NB4 (cell line): ENCODE results near the gene HORMAD1.
"Not testable (repeated sequence)": the region's sequence is repeated elsewhere in the genome, so short reads cannot be mapped to it uniquely, and the experiment has no call there.

ENCODE experiments used
- DNase-seq: peaks from one replicate; pipeline ENCODE4 v3.0.0; 2010; ENCODE audit warnings: low read depth
- H3K4me3 ChIP-seq: one replicate; pipeline ENCODE4 v1.5.1; 2011; ENCODE audit warnings: mild to moderate bottlenecking, low read depth, low read length, moderate library complexity
- CTCF ChIP-seq: IDR thresholded peaks from one replicate; pipeline ENCODE4 v1.5.1; 2012; ENCODE audit warnings: low read depth, low read length
- MAX ChIP-seq: IDR thresholded peaks from 2 replicates; pipeline ENCODE4 v1.6.1; 2011; ENCODE audit warnings: low read depth, low read length
- MYC ChIP-seq: IDR thresholded peaks from 2 replicates; pipeline ENCODE4 v1.6.1; 2011; ENCODE audit warnings: low read depth, low read length
- POLR2A ChIP-seq: IDR thresholded peaks from 2 replicates; pipeline ENCODE4 v1.6.1; 2011; ENCODE audit warnings: mild to moderate bottlenecking; ENCODE audit not compliant: insufficient read length; ENCODE audit errors: extremely low read depth

The HORMAD1 gene

GRCh38 chr1:150720703-150721102 is at the start of gene HORMAD1:
HORMAD1 (minus strand) TSS chr1:150720895; CDS start chr1:150719505, 1,390 bp downstream.
- TF ChIP-seq CTCF: no peak
- no peak for TF ChIP-seq MAX
- TF ChIP-seq MYC: no peak
- no peak for TF ChIP-seq POLR2A
- DNase-seq: no peak
- no peak within 1 kb of the TSS for H3K4me3 ChIP-seq

- not testable (repeated sequence) for DNase-seq, H3K4me3 ChIP-seq
These were observed 47.0 kb upstream of the HORMAD1 start for GRCh38 chr1:150767704-150768103.

- not testable (repeated sequence) for DNase-seq
- peak overlapping the region; percentile 87 for H3K4me3 ChIP-seq
These were observed 45.2 kb upstream of the HORMAD1 start for GRCh38 chr1:150765977-150766301.

GRCh38 chr1:150765296-150765976 is 44.7 kb upstream of the HORMAD1 start, which contains the start of gene CTSS:
CTSS (minus strand) TSS chr1:150765778; CDS start chr1:150764763, 1,015 bp downstream.
- TF ChIP-seq POLR2A (no peak), MYC (no peak), CTCF (no peak)
- peak; percentile 86 for DNase-seq
- H3K4me3 ChIP-seq: peak within 1 kb of the TSS; percentile 87

- TF ChIP-seq POLR2A: no peak
- 0 out of 2 replicates have a peak, but pooled peaks have one; percentile 41 for TF ChIP-seq MAX
- peak; percentile 38 for DNase-seq
- H3K4me3 ChIP-seq: peak overlapping the region; percentile 87
These were observed 44.0 kb upstream of the HORMAD1 start for GRCh38 chr1:150764617-150765101.

- TF ChIP-seq CTCF: no peak
- no peak for TF ChIP-seq MAX
- no peak for TF ChIP-seq MYC
- TF ChIP-seq POLR2A: no peak
- no peak overlapping the region for H3K4me3 ChIP-seq
- DNase-seq: no peak
These were observed 42.3 kb upstream of the HORMAD1 start for GRCh38 chr1:150763018-150763417.

GRCh38 chr1:150762552-150762951 is 41.9 kb upstream of the HORMAD1 start:
- no peak overlapping the region for H3K4me3 ChIP-seq
- TF ChIP-seq POLR2A (no peak), CTCF (no peak), MAX (no peak), MYC (no peak)

More at GRCh38 chr1:150762552-150762951, 41.9 kb upstream of the HORMAD1 start:
- no peak for DNase-seq
